Stomach (tissue), 4 donors: Measurements from ENCODE around the gene ATP2B3.

ENCODE experiments used
- POLR2A ChIP-seq, 4 donors: fragments of 450-650 bp; IDR thresholded peaks; one replicate each; pipeline ENCODE4 v1.6.1; 2016; ENCODE audit warnings: antibody characterized with exemption in 4 of 4, control low read depth in 2 of 4, mild to moderate bottlenecking in 1 of 4, moderate library complexity in 1 of 4
- TF ChIP-seq, protein P1 (sequence below), 7 experiments: fragments of 450-650 bp in 4 of 7; fragments of 200-600 bp in 3 of 7; sonication (generic) in 3 of 7; IDR thresholded peaks; one replicate each; pipeline ENCODE4 v1.5.1; 2016 to 2019; ENCODE audit warnings: antibody characterized with exemption in 7 of 7, control low read depth in 2 of 7, mild to moderate bottlenecking in 1 of 7

DNA sequence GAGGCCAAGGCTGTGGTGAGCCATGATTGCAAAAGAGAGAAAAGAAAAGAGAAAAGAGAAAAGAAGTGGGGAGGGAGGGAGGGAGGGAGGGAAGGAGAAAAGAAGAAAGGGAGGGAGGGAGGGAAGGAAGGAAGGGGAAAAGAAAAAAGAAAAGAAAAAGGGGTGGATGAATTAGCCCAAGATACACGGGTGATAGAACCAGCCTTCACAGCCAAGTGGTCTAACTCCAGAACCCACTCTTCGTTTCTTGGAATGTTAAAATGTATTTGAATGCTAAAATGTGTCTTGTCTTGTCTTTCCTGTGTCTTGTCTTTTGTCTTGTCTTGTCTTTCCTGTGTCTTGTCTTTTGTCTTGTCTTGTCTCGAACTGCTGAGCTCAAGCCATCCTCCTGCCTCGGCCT, 68.4 kb downstream of the ATP2B3 start:
- TF ChIP-seq, protein P1, sequence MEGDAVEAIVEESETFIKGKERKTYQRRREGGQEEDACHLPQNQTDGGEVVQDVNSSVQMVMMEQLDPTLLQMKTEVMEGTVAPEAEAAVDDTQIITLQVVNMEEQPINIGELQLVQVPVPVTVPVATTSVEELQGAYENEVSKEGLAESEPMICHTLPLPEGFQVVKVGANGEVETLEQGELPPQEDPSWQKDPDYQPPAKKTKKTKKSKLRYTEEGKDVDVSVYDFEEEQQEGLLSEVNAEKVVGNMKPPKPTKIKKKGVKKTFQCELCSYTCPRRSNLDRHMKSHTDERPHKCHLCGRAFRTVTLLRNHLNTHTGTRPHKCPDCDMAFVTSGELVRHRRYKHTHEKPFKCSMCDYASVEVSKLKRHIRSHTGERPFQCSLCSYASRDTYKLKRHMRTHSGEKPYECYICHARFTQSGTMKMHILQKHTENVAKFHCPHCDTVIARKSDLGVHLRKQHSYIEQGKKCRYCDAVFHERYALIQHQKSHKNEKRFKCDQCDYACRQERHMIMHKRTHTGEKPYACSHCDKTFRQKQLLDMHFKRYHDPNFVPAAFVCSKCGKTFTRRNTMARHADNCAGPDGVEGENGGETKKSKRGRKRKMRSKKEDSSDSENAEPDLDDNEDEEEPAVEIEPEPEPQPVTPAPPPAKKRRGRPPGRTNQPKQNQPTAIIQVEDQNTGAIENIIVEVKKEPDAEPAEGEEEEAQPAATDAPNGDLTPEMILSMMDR (IDR thresholded peaks at IDR 0.05), result no peak
- no peak for TF ChIP-seq POLR2A (IDR thresholded peaks at IDR 0.05)
